Prostate gland (tissue), 2 donors: ENCODE data around the gene CELF4. TPM values are rescaled to one million over a fixed set of nuclear protein-coding genes. Genes with fewer than 3 reads are reported as not detected.
A peak's percentile ranks its signal among the peaks of the same experiment; 100 is the strongest.

ENCODE experiments used
- DNase-seq: peaks from one replicate; pipeline ENCODE4 v3.0.0-alpha.2; 2019; ENCODE audit warnings: low spot score
- H3K27ac ChIP-seq, 2 donors: fragments of 200-600 bp; sonication (generic); 2 replicates each; pipeline ENCODE4 v1.5.1; 2017 to 2019
- H3K27me3 ChIP-seq: fragments of 200-600 bp; sonication (generic); replicated peaks from 2 replicates; pipeline ENCODE4 v1.5.1; 2019; ENCODE audit not compliant: insufficient read depth
- H3K36me3 ChIP-seq, 2 donors: fragments of 200-600 bp; sonication (generic); 1 replicate in 1 of 2; 2 replicates in 1 of 2; pipeline versions ENCODE4 v1.5.1 to v1.8.1; 2017 to 2019
- H3K4me1 ChIP-seq: fragments of 200-600 bp; sonication (generic); replicated peaks from 2 replicates; pipeline ENCODE4 v1.5.1; 2019
- H3K4me3 ChIP-seq, 2 donors: fragments of 200-600 bp; sonication (generic); 2 replicates each; pipeline ENCODE4 v1.5.1; 2017 to 2019
- H3K9me3 ChIP-seq: fragments of 200-600 bp; sonication (generic); 2 replicates; pipeline ENCODE4 v1.5.1; 2017
- CTCF ChIP-seq, 4 experiments: fragments of 200-600 bp in 2 of 4; fragments of 450-650 bp in 2 of 4; sonication (generic) in 2 of 4; IDR thresholded peaks; 1 replicate in 3 of 4; 2 replicates in 1 of 4; pipeline ENCODE4 v1.5.1; 2016 to 2019; ENCODE audit warnings: antibody characterized with exemption in 4 of 4, mild to moderate bottlenecking in 2 of 4, moderate library complexity in 2 of 4
- POLR2A ChIP-seq: fragments of 450-650 bp; IDR thresholded peaks from one replicate; pipeline ENCODE4 v1.6.1; 2016; ENCODE audit warnings: antibody characterized with exemption, mild to moderate bottlenecking
- POLR2AphosphoS5 ChIP-seq: sonication (generic); formaldehyde crosslinking; IDR thresholded peaks from one replicate; pipeline ENCODE4 v1.6.1; 2017; ENCODE audit warnings: antibody characterized with exemption
- WGBS: methylation state at CpG from one replicate; pipeline ENCODE4 v1.1.5; 2018; 5-methylcytosine and 5-hydroxymethylcytosine counted together
- intact Hi-C: fragments of 100-400 bp; cut with DNase I; formaldehyde crosslinking; loops from one replicate; pipeline ENCODE4 v1.14.2; 2022
- total RNA-seq, 2 donors: library from RNA; depleted of rRNA; stranded (reverse); fragments of >200 nt; gene quantifications; one replicate each; pipeline ENCODE4 v1.1.0, GENCODE V29; 2016

Gene CELF4
- total RNA-seq, 2 donors from 2014 or later: 7.8 to 8.5 TPM

- no peaks in the 10 kb centered on the region for H3K36me3 ChIP-seq
- no peak overlapping the region for H3K4me3 ChIP-seq
- H3K27ac ChIP-seq: no peak overlapping the region
- no peak for DNase-seq
- intact Hi-C loops: no loop called here
- no peaks in the 10 kb centered on the region for H3K9me3 ChIP-seq
- H3K4me1 ChIP-seq: no peaks in the 10 kb centered on the region
- TF ChIP-seq POLR2A (no peak), POLR2AphosphoS5 (no peak), CTCF (IDR thresholded peaks at IDR 0.05) (no peak)
- 70% methylated on average over 12 of the region's 12 CpGs for WGBS
- peaks cover 2% of the 10 kb centered on the region for H3K27me3 ChIP-seq
These were observed 310.6 kb downstream of the CELF4 start for GRCh38 chr18:37254973-37255372.

GRCh38 chr18:37254236-37254754, 311.3 kb downstream of the CELF4 start:
- Histone ChIP-seq H3K4me1 (no peaks in the 10 kb centered on the region), H3K27me3 (peaks cover 2% of the 10 kb centered on the region), H3K36me3 (no peaks in the 10 kb centered on the region), H3K4me3 (peak overlapping the region; percentile 33 to 48), H3K9me3 (no peaks in the 10 kb centered on the region), H3K27ac (no peak overlapping the region)
- 6% methylated on average over 34 of the region's 49 CpGs for WGBS
- intact Hi-C loops: no loop called here
- TF ChIP-seq POLR2A (no peak), POLR2AphosphoS5 (no peak), CTCF (IDR thresholded peaks at IDR 0.05) (no peak)
- DNase-seq: no peak

GRCh38 chr18:37253394-37254235, 312.0 kb downstream of the CELF4 start:
- H3K27me3 ChIP-seq: peaks cover 2% of the 10 kb centered on the region
- 13% methylated on average over 26 of the region's 83 CpGs for WGBS
- no peaks in the 10 kb centered on the region for H3K36me3 ChIP-seq
- peak overlapping the region; percentile 33 to 48 for H3K4me3 ChIP-seq
- no peak for DNase-seq
- no peak for TF ChIP-seq POLR2AphosphoS5
- no peak overlapping the region for H3K27ac ChIP-seq
- H3K4me1 ChIP-seq: no peaks in the 10 kb centered on the region
- H3K9me3 ChIP-seq: no peaks in the 10 kb centered on the region
- intact Hi-C loops: no loop called here

GRCh38 chr18:37252854-37253393, 312.7 kb downstream of the CELF4 start:
- no peak for DNase-seq
- Histone ChIP-seq H3K9me3 (no peaks in the 10 kb centered on the region), H3K27ac (no peak overlapping the region), H3K4me1 (no peaks in the 10 kb centered on the region), H3K36me3 (no peaks in the 10 kb centered on the region), H3K4me3 (no peak overlapping the region), H3K27me3 (peaks cover 2% of the 10 kb centered on the region)
- intact Hi-C loops: no loop called here
- 64% methylated on average over 12 of the region's 12 CpGs for WGBS
- TF ChIP-seq POLR2A (no peak), POLR2AphosphoS5 (no peak), CTCF (IDR thresholded peaks at IDR 0.05) (no peak)

GRCh38 chr18:37252342-37252741, 313.3 kb downstream of the CELF4 start:
- Histone ChIP-seq H3K27ac (no peak overlapping the region), H3K4me1 (no peaks in the 10 kb centered on the region), H3K9me3 (no peaks in the 10 kb centered on the region), H3K27me3 (peaks cover 2% of the 10 kb centered on the region), H3K4me3 (no peak overlapping the region), H3K36me3 (no peaks in the 10 kb centered on the region)
- intact Hi-C loops: no loop called here
- DNase-seq: no peak
- TF ChIP-seq POLR2A: no peak
- TF ChIP-seq CTCF (IDR thresholded peaks at IDR 0.05): no peak
- no peak for TF ChIP-seq POLR2AphosphoS5
- 81% methylated on average over 3 of the region's 3 CpGs for WGBS
